ENCODE measurements around the gene NQO2. TPM values are rescaled to one million over a fixed set of nuclear protein-coding genes. Genes with fewer than 3 reads are reported as not detected.

Gene NQO2
- total and polyA plus RNA-seq, 2 donors (not counting 1 experiment from before 2014, with no cell fraction given) = 6.2 to 21.5 TPM

GRCh38 chr6:3013901-3014674 lies 14.4 kb downstream of the NQO2 start:
- Histone ChIP-seq H3K79me2 (ENCODE audit: control insufficient read depth, insufficient read depth, low read length) (no peaks in the 10 kb centered on the region), H3K9me3 (ENCODE audit: control extremely low read depth in 1 of 3, control insufficient read depth in 2 of 3, insufficient read depth in 1 of 3, low read length in 2 of 3) (peaks cover 2 to 21% (median 13%) of the 10 kb centered on the region in 3 donors), H3K27ac (ENCODE audit: low read length in 2 of 2) (no peak overlapping the region), H3K36me3 (replicated peaks in 1 of 2; ENCODE audit: control extremely low read depth in 1 of 2, control insufficient read depth in 1 of 2, extremely low read depth in 1 of 2, insufficient read depth in 2 of 2, low read length in 1 of 2) (peaks cover 0 to 15% of the 10 kb centered on the region in 2 experiments), H3K4me3 (ENCODE audit: control extremely low read depth in 1 of 5, extremely low read depth in 1 of 5, insufficient read depth in 1 of 5, low read depth in 2 of 5, low read length in 4 of 5) (no peak overlapping the region), H3K9ac (ENCODE audit: low read length) (no peak overlapping the region), H3K4me2 (replicated peaks; ENCODE audit: low read depth, low read length, poor library complexity, severe bottlenecking) (no peak overlapping the region), H2AFZ (ENCODE audit: insufficient read depth, low read depth, low read length, poor library complexity, severe bottlenecking) (no peak overlapping the region), H3K27me3 (replicated peaks in 1 of 4; ENCODE audit: control extremely low read depth in 1 of 4, control insufficient read depth in 3 of 4, insufficient read depth in 4 of 4, low read length in 3 of 4) (no peaks in the 10 kb centered on the region), H4K20me1 (ENCODE audit: control insufficient read depth, insufficient read depth, low read length, poor library complexity, severe bottlenecking) (no peaks in the 10 kb centered on the region), H3K4me1 (ENCODE audit: control insufficient read depth in 2 of 2, insufficient read depth in 2 of 2, low read length in 2 of 2) (no peaks in the 10 kb centered on the region)
- TF ChIP-seq EZH2 (IDR thresholded peaks at IDR 0.05; ENCODE audit: borderline replicate concordance, insufficient read depth, low read depth, low read length, poor library complexity, severe bottlenecking) = no peak
- TF ChIP-seq, protein P1, sequence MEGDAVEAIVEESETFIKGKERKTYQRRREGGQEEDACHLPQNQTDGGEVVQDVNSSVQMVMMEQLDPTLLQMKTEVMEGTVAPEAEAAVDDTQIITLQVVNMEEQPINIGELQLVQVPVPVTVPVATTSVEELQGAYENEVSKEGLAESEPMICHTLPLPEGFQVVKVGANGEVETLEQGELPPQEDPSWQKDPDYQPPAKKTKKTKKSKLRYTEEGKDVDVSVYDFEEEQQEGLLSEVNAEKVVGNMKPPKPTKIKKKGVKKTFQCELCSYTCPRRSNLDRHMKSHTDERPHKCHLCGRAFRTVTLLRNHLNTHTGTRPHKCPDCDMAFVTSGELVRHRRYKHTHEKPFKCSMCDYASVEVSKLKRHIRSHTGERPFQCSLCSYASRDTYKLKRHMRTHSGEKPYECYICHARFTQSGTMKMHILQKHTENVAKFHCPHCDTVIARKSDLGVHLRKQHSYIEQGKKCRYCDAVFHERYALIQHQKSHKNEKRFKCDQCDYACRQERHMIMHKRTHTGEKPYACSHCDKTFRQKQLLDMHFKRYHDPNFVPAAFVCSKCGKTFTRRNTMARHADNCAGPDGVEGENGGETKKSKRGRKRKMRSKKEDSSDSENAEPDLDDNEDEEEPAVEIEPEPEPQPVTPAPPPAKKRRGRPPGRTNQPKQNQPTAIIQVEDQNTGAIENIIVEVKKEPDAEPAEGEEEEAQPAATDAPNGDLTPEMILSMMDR (IDR thresholded peaks at IDR 0.05) = no peak
- Mint-ChIP-seq H3K4me1 (no peaks in the 10 kb centered on the region), H3K9me3 (ENCODE audit: insufficient read depth) (peaks cover 11% of the 10 kb centered on the region), H3K27me3 (no peaks in the 10 kb centered on the region), H3K27ac (no peak overlapping the region), H3K4me3 (no peak overlapping the region)
- ChIA-PET CTCF (interaction anchor here (1.7 kb wide), 1 partner anchor 12 kb away, joined by 4 read pairs; no protein-coding TSS in a partner anchor), POLR2A (no interaction called here)
- 95% methylated on average over 16 of the region's 18 CpGs for WGBS (ENCODE audit: insufficient coverage)
- DNase-seq (no peak), ATAC-seq (ENCODE audit: low read depth) (no peak)
- intact Hi-C loops (cut with micrococcal nuclease) = no loop called here

- ChIA-PET POLR2A (interaction anchor here (1.0 kb wide), 1 partner anchor 12 kb away, joined by 3 read pairs; no protein-coding TSS in a partner anchor), CTCF (interaction anchor here (0.6 to 1.7 kb wide), 2 partner anchors 12 to 999 kb away, joined by 3 to 4 read pairs; no protein-coding TSS in a partner anchor)
- no peak overlapping the region for H3K4me3 Mint-ChIP-seq
- H3K9ac ChIP-seq (ENCODE audit: low read length) = no peak overlapping the region
- H3K4me1 Mint-ChIP-seq = no peaks in the 10 kb centered on the region
- H3K27ac Mint-ChIP-seq = no peak overlapping the region
- H3K9me3 ChIP-seq (ENCODE audit: control extremely low read depth in 1 of 3, control insufficient read depth in 2 of 3, insufficient read depth in 1 of 3, low read length in 2 of 3) = peaks cover 2 to 21% (median 13%) of the 10 kb centered on the region in 3 donors
- intact Hi-C loops (cut with micrococcal nuclease) = no loop called here
- 80% methylated on average over 2 of the region's 4 CpGs for WGBS (ENCODE audit: insufficient coverage)
- H3K79me2 ChIP-seq (ENCODE audit: control insufficient read depth, insufficient read depth, low read length) = no peaks in the 10 kb centered on the region
- TF ChIP-seq EZH2 (IDR thresholded peaks at IDR 0.05; ENCODE audit: borderline replicate concordance, insufficient read depth, low read depth, low read length, poor library complexity, severe bottlenecking) = no peak
- TF ChIP-seq, protein P1 (IDR thresholded peaks at IDR 0.05) = no peak
- H3K4me2 ChIP-seq (replicated peaks; ENCODE audit: low read depth, low read length, poor library complexity, severe bottlenecking) = no peak overlapping the region
- no peaks in the 10 kb centered on the region for H3K27me3 ChIP-seq (replicated peaks in 1 of 4; ENCODE audit: control extremely low read depth in 1 of 4, control insufficient read depth in 3 of 4, insufficient read depth in 4 of 4, low read length in 3 of 4)
- H3K27me3 Mint-ChIP-seq = no peaks in the 10 kb centered on the region
- H3K4me3 ChIP-seq (ENCODE audit: control extremely low read depth in 1 of 5, extremely low read depth in 1 of 5, insufficient read depth in 1 of 5, low read depth in 2 of 5, low read length in 4 of 5) = no peak overlapping the region
- H3K27ac ChIP-seq (ENCODE audit: low read length in 2 of 2) = no peak overlapping the region
- DNase-seq (no peak), ATAC-seq (ENCODE audit: low read depth) (no peak)
- no peak overlapping the region for H2AFZ ChIP-seq (ENCODE audit: insufficient read depth, low read depth, low read length, poor library complexity, severe bottlenecking)
- peaks cover 0 to 15% of the 10 kb centered on the region in 2 experiments for H3K36me3 ChIP-seq (replicated peaks in 1 of 2; ENCODE audit: control extremely low read depth in 1 of 2, control insufficient read depth in 1 of 2, extremely low read depth in 1 of 2, insufficient read depth in 2 of 2, low read length in 1 of 2)
- no peaks in the 10 kb centered on the region for H4K20me1 ChIP-seq (ENCODE audit: control insufficient read depth, insufficient read depth, low read length, poor library complexity, severe bottlenecking)
- H3K9me3 Mint-ChIP-seq (ENCODE audit: insufficient read depth) = peaks cover 11% of the 10 kb centered on the region
- no peaks in the 10 kb centered on the region for H3K4me1 ChIP-seq (ENCODE audit: control insufficient read depth in 2 of 2, insufficient read depth in 2 of 2, low read length in 2 of 2)
These were observed 15.0 kb downstream of the NQO2 start for GRCh38 chr6:3014675-3015066.
